Mucosa of descending colon (tissue), 3 donors: ENCODE measurements around the gene LRRFIP2. TPM values are rescaled to one million over a fixed set of nuclear protein-coding genes. Genes with fewer than 3 reads are reported as not detected.

Experiments
- ATAC-seq: fragments of 200-7000 bp; cut with Tn5 transposase; one replicate; pipeline ENCODE4 v1.9.1; 2020; ENCODE audit warnings: mild to moderate bottlenecking, moderate library complexity
- DNase-seq, 3 donors: peaks; one replicate each; pipeline ENCODE4 v3.0.0-alpha.2; 2020
- H3K36me3 ChIP-seq: fragments of 200-600 bp; one replicate; pipeline ENCODE4 v1.8.0; 2021; ENCODE audit warnings: low read depth, mild to moderate bottlenecking
- H3K4me1 ChIP-seq: fragments of 200-600 bp; one replicate; pipeline ENCODE4 v1.8.0; 2021; ENCODE audit warnings: low read depth, mild to moderate bottlenecking
- H3K4me3 ChIP-seq: fragments of 200-600 bp; one replicate; pipeline ENCODE4 v1.8.0; 2021; ENCODE audit warnings: mild to moderate bottlenecking
- H3K9me3 ChIP-seq: fragments of 200-600 bp; one replicate; pipeline ENCODE4 v1.8.0; 2021; ENCODE audit warnings: mild to moderate bottlenecking
- intact Hi-C, 2 donors: fragments of 100-400 bp; cut with DNase I in 1 of 2; cut with micrococcal nuclease in 1 of 2; formaldehyde crosslinking; loops; one replicate each; pipeline versions ENCODE4 v1.11.0 to v1.11.1; 2022; cut with DNase I, micrococcal nuclease
- total RNA-seq, 3 donors: library from RNA; stranded (reverse); fragmentation: NEBNext Ultra II Directional in 2 of 3; extraction: Animal tissue kit (Norgen Biotek cat#: 25700) in 2 of 3; gene quantifications; one replicate each; pipeline versions ENCODE4 v1.2.1 to v1.2.4, GENCODE V29; 2021 to 2023
- TF ChIP-seq, protein P1 (sequence below): fragments of 200-600 bp; IDR thresholded peaks from one replicate; pipeline ENCODE4 v1.8.0; 2022; ENCODE audit warnings: antibody characterized with exemption, mild to moderate bottlenecking
- donor health status: DM: no; HTN: no; CAD: no; lungs with moderate emphysema.
- donor health status: DM: no; HTN: no; CAD: no.
- donor health status: DM: no; HTN: yes; CAD: no.

LRRFIP2 gene
- total RNA-seq, 3 donors from 2014 or later: 89.9 to 136 (median 128) TPM

- TF ChIP-seq, protein P1, sequence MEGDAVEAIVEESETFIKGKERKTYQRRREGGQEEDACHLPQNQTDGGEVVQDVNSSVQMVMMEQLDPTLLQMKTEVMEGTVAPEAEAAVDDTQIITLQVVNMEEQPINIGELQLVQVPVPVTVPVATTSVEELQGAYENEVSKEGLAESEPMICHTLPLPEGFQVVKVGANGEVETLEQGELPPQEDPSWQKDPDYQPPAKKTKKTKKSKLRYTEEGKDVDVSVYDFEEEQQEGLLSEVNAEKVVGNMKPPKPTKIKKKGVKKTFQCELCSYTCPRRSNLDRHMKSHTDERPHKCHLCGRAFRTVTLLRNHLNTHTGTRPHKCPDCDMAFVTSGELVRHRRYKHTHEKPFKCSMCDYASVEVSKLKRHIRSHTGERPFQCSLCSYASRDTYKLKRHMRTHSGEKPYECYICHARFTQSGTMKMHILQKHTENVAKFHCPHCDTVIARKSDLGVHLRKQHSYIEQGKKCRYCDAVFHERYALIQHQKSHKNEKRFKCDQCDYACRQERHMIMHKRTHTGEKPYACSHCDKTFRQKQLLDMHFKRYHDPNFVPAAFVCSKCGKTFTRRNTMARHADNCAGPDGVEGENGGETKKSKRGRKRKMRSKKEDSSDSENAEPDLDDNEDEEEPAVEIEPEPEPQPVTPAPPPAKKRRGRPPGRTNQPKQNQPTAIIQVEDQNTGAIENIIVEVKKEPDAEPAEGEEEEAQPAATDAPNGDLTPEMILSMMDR: no peak
- Histone ChIP-seq H3K36me3 (no peaks in the 10 kb centered on the region), H3K9me3 (no peaks in the 10 kb centered on the region), H3K4me1 (peaks cover 2% of the 10 kb centered on the region), H3K4me3 (no peak overlapping the region)
- intact Hi-C loops: no loop called here
- ATAC-seq (no peak), DNase-seq (no peak)
These were observed 9.6 kb upstream of the LRRFIP2 start for GRCh38 chr3:37183976-37184375.

- ATAC-seq (peak; percentile 29), DNase-seq (no peak)
- no peak overlapping the region for H3K4me3 ChIP-seq
- no peaks in the 10 kb centered on the region for H3K9me3 ChIP-seq
- H3K4me1 ChIP-seq: peaks cover 6% of the 10 kb centered on the region
- TF ChIP-seq, protein P1: no peak
- H3K36me3 ChIP-seq: no peaks in the 10 kb centered on the region
- intact Hi-C loops: no loop called here
These were observed 9.0 kb upstream of the LRRFIP2 start for GRCh38 chr3:37183375-37183831.

DNA sequence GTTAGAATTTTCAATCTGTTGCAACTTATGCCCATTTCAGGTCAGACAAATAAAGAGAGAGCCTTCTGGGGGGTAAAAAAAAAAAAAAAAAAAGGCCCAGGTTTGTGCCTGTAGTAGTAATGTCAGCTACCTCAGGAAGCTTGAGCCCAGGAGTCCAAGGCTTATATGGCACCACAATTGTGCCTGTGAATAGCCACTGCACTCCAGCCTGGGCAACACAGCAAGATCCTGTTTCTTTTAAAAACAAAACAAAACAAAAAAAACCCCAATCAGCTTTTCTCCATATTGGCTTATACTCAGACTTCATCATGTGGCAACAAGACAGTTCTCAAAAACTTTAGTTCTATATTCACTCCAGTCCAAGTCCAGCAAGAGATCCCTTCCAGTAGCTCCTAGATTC is 8.4 kb upstream of the LRRFIP2 start:
- DNase-seq: no peak
- no peaks in the 10 kb centered on the region for H3K9me3 ChIP-seq
- no peaks in the 10 kb centered on the region for H3K36me3 ChIP-seq
- no peak overlapping the region for H3K4me3 ChIP-seq
- peaks cover 6% of the 10 kb centered on the region for H3K4me1 ChIP-seq
- ATAC-seq: no peak
- intact Hi-C loops: no loop called here
- TF ChIP-seq, protein P1: no peak

DNA sequence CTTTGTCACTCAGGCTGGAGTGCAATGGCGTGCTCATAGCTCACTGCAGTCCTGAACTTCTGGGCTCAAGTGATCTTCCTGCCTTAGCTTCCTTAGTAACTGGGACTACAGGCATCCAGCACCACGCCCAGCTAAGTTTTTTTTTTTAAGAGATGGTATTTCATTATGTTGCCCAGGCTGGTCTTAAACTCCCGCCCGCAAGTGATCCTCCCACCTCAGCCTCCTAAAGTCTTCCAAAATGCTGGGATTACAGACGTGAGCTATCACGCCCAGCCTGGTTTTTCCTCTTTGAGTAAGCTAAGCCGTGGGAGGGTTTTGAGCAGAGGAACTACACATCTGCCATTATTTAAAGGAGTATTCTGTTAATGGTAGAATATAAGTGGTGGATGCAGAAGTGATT is 7.4 kb upstream of the LRRFIP2 start:
- TF ChIP-seq, protein P1: no peak
- ATAC-seq: no peak
- Histone ChIP-seq H3K4me1 (peaks cover 14% of the 10 kb centered on the region), H3K36me3 (no peaks in the 10 kb centered on the region), H3K9me3 (no peaks in the 10 kb centered on the region), H3K4me3 (no peak overlapping the region)
- no peak for DNase-seq
- intact Hi-C loops: no loop called here

GRCh38 chr3:37179144-37179967 is 5.0 kb upstream of the LRRFIP2 start:
- no peaks in the 10 kb centered on the region for H3K9me3 ChIP-seq
- DNase-seq: no peak

More at GRCh38 chr3:37179144-37179967, 5.0 kb upstream of the LRRFIP2 start:
- no peaks in the 10 kb centered on the region for H3K36me3 ChIP-seq
- intact Hi-C loops: no loop called here
- TF ChIP-seq, protein P1: no peak
- peaks cover 14% of the 10 kb centered on the region for H3K4me1 ChIP-seq
- H3K4me3 ChIP-seq: no peak overlapping the region
- ATAC-seq: no peak
